HFFc6 (cell line): Measurements from ENCODE around the gene RTN4RL1. TPM values are rescaled to one million over a fixed set of nuclear protein-coding genes. Genes with fewer than 3 reads are reported as not detected.

Source experiments
- DNase-seq: peaks from one replicate; pipeline ENCODE4 v3.0.0-alpha.2; 2018
- H3K27ac Mint-ChIP-seq: 2 replicates; pipeline ENCODE4 v1.8.0; 2020; ENCODE audit warnings: mild to moderate bottlenecking, mixed read lengths
- H3K27me3 Mint-ChIP-seq: 2 replicates; pipeline ENCODE4 v1.8.0; 2021; ENCODE audit warnings: mild to moderate bottlenecking, moderate library complexity, mixed read lengths; ENCODE audit not compliant: insufficient read depth
- H3K36me3 Mint-ChIP-seq: 2 replicates; pipeline ENCODE4 v1.8.0; 2021; ENCODE audit warnings: low read depth, mixed read lengths
- H3K4me1 Mint-ChIP-seq: 2 replicates; pipeline ENCODE4 v1.8.0; 2020; ENCODE audit warnings: low read depth, mixed read lengths
- H3K4me3 Mint-ChIP-seq: 2 replicates; pipeline ENCODE4 v1.8.0; 2020; ENCODE audit warnings: mild to moderate bottlenecking, moderate library complexity, mixed read lengths
- H3K9me3 Mint-ChIP-seq: 2 replicates; pipeline ENCODE4 v1.8.0; 2020; ENCODE audit warnings: mild to moderate bottlenecking, mixed read lengths
- total RNA-seq, 6 experiments: library from RNA; stranded (reverse); fragmentation: NEBNext Ultra II Directional; extraction: Animal tissue kit (Norgen Biotek cat#: 25700); gene quantifications; 2 replicates in 1 of 6; 3 replicates in 5 of 6; pipeline ENCODE4 v1.2.3, GENCODE V29; 2021
- TF ChIP-seq, protein P1 (sequence below): fragments of 200-600 bp; sonication (generic); IDR thresholded peaks from 2 replicates; pipeline ENCODE4 v1.5.0; 2021; ENCODE audit warnings: antibody characterized with exemption, mild to moderate bottlenecking

Gene RTN4RL1
- total RNA-seq, 6 experiments from 2014 or later, result 0.33 to 0.60 (median 0.39) TPM

DNA sequence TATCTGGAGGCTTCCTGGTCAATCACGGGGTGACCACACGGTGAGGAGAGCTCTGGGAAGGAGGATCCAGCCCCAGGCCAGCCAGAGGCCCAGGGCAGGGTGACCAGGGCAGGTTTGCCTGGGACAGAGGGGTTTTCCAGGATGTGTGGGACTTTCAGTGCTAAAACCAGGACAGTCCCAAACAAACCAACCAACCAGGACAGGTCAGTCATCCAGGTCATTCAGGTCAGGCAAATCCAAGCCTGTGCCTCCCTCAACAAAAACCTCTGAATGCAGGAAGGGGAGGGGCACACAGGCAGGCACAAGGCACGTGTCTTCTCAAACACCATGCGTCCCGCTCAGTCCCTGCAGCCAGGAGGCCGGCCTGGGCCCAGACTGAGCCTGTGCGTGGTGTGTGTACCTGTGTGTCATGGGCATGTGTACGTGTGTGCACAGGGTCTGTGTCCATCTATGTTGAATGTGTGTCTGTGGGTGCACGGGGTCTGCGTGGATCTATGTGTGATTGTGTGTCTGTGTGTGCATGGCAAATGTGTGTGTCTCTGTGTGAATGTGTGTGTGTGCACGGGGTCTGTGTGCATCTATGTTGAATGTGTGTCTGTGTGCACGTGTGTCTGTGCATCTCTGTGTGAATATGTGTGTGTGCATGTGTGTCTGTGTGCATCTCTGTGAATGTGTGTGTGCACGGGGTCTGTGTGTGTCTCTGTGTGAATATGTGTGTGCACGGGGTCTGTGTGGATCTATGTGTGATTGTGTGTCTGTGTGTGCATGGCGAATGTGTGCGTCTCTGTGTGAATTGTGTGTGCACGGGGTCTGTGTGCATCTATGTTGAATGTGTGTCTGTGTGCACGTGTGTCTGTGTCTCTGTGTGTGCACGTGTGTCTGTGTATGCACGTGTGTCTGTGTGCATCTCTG, 78.9 kb downstream of the RTN4RL1 start:
- Mint-ChIP-seq H3K9me3 (no peaks in the 10 kb centered on the region), H3K27ac (no peak overlapping the region), H3K4me1 (no peaks in the 10 kb centered on the region), H3K36me3 (no peaks in the 10 kb centered on the region), H3K27me3 (peaks cover 8% of the 10 kb centered on the region), H3K4me3 (no peak overlapping the region)
- TF ChIP-seq, protein P1, sequence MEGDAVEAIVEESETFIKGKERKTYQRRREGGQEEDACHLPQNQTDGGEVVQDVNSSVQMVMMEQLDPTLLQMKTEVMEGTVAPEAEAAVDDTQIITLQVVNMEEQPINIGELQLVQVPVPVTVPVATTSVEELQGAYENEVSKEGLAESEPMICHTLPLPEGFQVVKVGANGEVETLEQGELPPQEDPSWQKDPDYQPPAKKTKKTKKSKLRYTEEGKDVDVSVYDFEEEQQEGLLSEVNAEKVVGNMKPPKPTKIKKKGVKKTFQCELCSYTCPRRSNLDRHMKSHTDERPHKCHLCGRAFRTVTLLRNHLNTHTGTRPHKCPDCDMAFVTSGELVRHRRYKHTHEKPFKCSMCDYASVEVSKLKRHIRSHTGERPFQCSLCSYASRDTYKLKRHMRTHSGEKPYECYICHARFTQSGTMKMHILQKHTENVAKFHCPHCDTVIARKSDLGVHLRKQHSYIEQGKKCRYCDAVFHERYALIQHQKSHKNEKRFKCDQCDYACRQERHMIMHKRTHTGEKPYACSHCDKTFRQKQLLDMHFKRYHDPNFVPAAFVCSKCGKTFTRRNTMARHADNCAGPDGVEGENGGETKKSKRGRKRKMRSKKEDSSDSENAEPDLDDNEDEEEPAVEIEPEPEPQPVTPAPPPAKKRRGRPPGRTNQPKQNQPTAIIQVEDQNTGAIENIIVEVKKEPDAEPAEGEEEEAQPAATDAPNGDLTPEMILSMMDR, result no peak
- no peak for DNase-seq

- Mint-ChIP-seq H3K9me3 (no peaks in the 10 kb centered on the region), H3K4me3 (no peak overlapping the region), H3K27me3 (peaks cover 11% of the 10 kb centered on the region), H3K4me1 (no peaks in the 10 kb centered on the region), H3K27ac (no peak overlapping the region), H3K36me3 (no peaks in the 10 kb centered on the region)
- DNase-seq, result no peak
- TF ChIP-seq, protein P1, result no peak
Observed at GRCh38 chr17:1945621-1946020, 79.5 kb downstream of the RTN4RL1 start.

DNA sequence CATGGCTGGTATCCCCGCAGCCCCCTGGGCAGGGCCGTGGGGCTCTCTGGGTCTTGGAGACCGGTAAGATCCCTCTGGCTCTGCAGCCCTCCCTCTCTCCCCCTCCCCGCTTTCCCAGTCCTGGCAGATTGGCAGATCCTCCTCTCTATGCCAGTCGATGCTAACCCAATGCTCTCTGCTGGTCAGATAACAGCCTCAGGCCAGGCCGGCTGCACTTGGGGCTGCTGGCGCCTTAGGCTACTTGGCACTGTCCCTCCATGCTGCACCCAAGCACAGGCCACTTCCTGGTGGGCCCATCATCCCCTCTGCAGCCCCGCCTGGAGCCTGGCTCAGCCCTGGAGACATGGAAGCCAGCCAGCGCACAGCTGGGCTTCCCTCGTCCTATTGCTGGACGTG, 81.7 kb downstream of the RTN4RL1 start:
- Mint-ChIP-seq H3K36me3 (no peaks in the 10 kb centered on the region), H3K4me3 (no peak overlapping the region), H3K27me3 (peaks cover 18% of the 10 kb centered on the region), H3K4me1 (no peaks in the 10 kb centered on the region), H3K9me3 (no peaks in the 10 kb centered on the region), H3K27ac (no peak overlapping the region)
- no peak for DNase-seq
- TF ChIP-seq, protein P1, result no peak

- no peak overlapping the region for H3K27ac Mint-ChIP-seq
- peaks cover 18% of the 10 kb centered on the region for H3K27me3 Mint-ChIP-seq
- no peak overlapping the region for H3K4me3 Mint-ChIP-seq
- no peak for DNase-seq
- H3K36me3 Mint-ChIP-seq, result no peaks in the 10 kb centered on the region
- no peaks in the 10 kb centered on the region for H3K4me1 Mint-ChIP-seq
- no peaks in the 10 kb centered on the region for H3K9me3 Mint-ChIP-seq
- TF ChIP-seq, protein P1, result no peak
Observed at GRCh38 chr17:1942666-1943435, 82.3 kb downstream of the RTN4RL1 start.

DNA sequence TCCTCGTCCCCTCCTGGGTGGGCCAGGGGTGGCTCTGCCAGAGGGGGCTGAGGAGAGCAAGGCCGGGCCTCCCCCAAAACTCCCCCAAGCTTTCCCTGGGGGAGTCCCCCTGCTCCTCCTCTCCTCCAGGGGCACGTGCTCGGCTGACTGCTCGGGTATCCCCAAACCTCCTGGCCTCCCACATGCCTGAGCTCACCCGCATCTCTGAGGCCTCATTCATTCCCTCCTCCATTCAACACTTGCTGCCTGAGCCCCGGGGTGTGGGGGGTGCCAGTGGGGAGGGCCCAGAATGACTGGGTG, 83.1 kb downstream of the RTN4RL1 start:
- no peak overlapping the region for H3K27ac Mint-ChIP-seq
- H3K4me3 Mint-ChIP-seq, result no peak overlapping the region
- peaks cover 17% of the 10 kb centered on the region for H3K27me3 Mint-ChIP-seq
- no peak for DNase-seq
- H3K9me3 Mint-ChIP-seq, result no peaks in the 10 kb centered on the region
- no peaks in the 10 kb centered on the region for H3K36me3 Mint-ChIP-seq
- H3K4me1 Mint-ChIP-seq, result no peaks in the 10 kb centered on the region
- TF ChIP-seq, protein P1, result no peak
